ENCODE measurements around the gene CDH8. TPM values are rescaled to one million over a fixed set of nuclear protein-coding genes. Genes with fewer than 3 reads are reported as not detected.
"Not testable (repeated sequence)": the region's sequence is repeated elsewhere in the genome, so short reads cannot be mapped to it uniquely, and the experiment has no call there.

Gene CDH8
- total RNA-seq, 1 experiment from 2014 or later, result not detected

DNA sequence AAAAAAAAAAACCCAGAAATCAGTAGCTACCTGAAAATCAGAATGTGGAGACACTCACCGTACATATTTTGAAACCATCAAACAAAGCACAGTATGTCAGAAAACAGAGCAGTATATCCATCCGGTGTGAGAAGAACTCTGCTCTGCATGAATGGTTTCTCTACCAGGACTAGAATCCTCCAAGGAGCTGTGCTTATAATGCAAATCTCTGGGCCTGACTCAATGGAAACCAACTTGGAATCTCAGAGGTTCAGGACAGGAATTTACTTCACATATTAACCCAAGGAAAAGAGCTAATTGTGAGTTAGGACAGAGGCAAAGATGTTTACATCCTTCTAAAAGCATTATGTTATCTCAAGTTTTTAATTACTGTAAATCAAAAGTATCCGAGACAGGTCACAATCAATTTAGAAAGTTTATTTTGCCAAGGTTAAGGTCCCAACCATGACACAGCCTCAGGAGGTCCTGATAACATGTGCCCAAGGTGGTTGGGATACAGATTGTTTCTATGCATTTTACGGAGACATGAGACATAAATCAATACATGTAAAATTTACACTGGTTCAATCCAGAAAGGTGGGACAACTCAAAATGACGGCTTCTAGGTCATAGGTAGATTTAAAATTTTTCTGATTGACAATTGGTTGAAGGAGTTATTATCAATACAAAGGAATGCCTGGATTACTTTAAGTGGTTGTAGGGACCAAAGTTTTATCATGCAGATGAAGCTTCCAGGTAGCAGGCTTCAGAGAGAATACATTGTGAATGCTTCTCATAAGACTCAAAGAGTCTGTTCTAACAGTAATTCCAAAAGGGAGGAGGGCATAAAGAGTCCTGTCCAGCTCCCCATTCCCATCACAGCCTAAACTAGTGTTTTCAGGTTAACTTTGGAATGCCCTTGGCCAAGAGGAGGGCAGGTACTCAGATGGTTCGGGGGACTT lies 164.1 kb downstream of the CDH8 start:
- no peak for DNase-seq (ENCODE audit: extremely low read depth, low read depth)

DNA sequence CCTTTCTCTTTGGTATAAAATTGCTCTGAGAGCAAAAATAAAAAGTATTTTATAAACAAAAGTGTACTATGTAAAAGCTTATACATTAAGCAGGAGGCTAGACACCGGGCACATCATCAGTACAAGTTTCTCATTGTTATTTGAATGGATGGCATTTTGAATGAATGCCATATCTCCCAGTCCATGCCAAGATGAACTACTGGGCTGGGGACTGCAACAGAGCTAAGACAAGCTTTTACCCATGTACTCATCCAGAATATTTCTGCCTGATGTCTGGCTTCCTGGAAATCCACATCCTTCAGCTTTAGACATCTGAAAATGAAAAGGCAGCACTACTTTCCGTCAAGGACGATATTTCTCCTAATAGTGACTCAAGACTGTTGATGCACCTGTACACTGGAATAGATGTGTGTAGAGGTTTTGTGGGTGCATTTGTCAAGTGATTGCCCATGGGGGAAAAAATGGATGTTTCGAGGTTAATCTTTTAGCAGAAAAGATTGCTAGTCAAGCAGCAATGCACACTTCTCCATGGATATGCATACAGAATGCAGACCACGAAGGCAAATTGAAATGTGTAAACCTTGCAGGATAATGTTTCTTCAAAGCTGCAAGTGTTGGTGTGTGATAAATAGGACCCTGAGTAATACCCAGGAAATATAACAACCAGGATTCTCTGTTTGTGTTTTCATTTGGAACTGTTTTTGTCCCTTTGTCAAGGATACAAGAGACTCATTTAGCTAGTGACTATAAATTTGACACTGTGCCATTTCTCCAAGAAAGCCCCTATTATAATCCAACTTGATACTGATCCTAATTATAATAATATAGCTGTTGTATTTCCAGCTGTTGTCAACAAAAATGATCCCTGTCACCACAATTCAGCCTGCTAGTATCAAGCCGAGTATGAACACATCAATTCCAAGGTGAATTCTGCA lies 173.8 kb downstream of the CDH8 start:
- DNase-seq (ENCODE audit: extremely low read depth, low read depth), result no peak

DNA sequence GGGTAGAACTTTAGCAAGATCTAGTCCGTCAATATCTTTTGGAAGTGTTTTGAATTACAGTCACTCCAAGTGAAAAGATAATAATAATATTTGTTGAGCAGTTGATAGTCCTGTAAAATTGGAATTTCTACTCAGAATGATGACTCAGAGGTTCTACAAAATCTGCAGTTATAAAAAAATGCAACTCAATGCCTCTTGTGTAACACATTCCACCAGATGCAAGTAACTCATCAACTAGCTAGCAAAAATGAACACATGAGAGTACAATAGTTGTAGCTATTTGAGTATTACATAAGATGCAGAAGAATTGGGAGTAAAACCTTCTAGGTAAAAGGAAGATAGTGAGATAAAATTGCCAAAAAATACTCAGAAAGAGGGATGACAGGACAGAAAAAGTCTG lies 177.2 kb downstream of the CDH8 start:
- no peak for DNase-seq (ENCODE audit: extremely low read depth, low read depth)

DNA sequence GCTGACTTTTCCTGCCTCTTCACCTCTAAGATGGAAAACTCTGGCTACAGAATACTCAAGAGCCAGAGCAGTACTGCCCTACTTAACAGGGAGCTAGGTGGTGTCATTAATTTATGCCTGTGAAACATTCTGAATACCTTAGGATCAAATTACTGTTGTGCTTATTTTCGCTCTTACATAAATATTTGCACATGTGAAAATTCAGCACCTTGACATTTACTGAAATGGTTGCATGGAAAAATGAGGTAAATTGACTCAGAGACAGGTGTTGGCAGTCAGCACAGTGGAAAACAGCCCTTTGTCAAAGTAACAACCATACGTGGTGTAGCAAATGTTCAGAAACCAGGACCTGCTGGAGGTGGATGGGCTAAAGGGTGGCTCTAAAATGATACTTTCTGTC lies 193.6 kb downstream of the CDH8 start:
- DNase-seq (ENCODE audit: extremely low read depth, low read depth), result no peak

DNA sequence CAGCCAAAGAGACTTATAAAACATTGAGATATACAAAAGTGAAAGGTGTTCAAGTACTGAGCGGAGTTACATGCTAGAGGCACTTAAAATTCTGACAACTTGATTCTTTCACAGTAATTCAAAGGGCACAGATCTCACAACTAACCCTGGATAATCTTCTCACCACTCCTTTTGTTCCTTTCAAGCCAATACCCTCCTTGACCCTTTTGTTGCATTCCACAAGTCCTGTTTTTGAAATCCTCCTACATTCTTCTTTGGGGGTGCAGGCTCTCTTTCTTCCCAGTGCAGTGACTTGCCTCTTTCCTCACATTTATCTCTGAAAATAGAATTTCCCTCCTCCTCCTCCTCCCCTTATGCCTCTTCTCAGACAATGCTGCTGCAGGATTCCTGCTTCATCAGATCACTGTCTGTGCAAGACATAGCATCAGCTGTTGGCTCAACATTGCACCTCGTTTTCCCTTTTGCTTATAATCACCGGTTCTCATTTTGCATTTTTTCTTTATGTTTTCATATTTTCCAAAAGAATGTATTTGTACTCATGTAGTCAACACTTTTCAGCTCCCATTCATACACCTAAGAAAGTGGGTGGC lies 199.3 kb downstream of the CDH8 start:
- no peak for DNase-seq (ENCODE audit: extremely low read depth, low read depth)

DNA sequence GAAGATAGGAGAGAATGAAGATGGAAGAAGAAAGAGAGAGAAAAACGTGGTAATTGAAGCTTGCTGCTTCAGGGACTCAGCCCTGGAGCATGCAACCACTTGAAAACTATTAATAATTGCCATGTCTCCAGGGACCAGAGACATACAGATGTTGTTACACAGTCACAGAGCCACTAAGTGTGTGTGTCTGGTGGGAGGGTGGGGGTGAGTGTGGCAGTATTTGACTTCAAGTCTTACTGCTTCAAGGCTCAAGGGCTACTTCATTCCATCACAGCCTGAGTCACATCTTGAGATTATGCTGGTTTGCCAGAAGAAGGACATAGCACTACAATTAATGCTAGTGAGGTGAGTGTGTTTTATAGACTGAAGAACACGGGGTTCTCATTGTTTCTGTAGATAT lies 202.2 kb downstream of the CDH8 start:
- no peak for DNase-seq (ENCODE audit: extremely low read depth, low read depth)

DNA sequence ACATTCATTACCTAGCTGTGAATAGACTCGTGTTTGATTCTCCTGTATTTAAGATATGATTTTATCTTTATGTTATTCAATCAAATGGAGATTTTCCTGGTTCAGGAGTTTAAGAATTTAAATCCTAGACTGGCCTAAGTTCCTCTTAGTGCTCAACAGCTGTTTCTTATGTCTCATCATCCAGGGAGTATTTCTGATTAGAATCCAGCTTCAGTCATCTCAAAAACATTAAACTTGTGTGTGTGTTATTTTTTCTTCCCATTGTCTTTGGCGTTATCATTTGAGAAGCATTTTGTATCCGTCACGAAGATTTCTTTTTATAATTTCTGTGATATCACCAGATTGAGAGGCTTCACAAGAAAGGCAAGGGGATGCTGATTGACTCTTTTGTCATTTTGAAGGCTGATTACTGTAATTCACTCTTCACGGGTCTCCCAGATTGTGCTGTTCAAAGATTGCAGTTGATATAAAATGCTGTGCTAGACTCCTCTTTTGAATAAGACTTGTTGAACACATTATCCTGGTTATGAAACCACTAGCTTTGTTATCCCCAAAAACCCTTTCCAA lies 204.8 kb downstream of the CDH8 start:
- no peak for DNase-seq (ENCODE audit: extremely low read depth, low read depth)

DNA sequence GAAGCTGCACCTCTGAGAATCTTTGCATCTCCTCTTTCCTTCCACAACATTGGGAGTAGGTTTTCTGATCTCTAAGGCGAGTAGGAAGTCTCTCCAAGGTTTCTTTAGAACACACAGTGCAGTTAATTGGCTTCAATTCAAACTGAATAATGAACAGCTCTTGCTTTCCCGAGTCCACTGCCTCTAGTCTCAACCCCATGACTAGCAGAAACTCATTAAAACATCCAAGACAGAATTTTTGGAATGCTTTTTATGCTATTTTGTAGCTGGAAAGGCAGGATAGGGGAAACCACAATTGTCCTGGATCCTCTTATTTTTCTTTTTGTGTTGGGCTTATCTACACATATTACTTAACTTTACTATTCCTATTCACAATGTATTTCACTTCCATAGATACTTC lies 206.6 kb downstream of the CDH8 start:
- no peak for DNase-seq (ENCODE audit: extremely low read depth, low read depth)

DNA sequence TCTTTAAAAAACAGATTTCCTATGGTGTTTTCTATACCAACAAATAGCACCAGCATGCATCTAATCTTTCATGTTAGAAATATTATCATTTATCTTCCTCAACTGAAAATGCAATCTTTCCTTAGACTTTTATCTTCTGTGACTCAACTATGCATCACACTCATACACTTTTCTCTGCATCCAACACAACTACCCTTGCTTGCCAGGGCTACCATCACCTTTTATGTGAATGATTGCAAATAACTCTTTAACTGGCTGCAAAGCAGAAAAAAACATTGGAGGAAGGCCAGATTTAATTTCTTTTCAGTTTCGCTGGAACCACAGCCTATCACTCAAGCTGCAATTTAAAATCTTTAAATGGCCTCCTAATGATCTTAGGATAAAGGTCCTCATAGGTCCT lies 212.9 kb downstream of the CDH8 start:
- DNase-seq (ENCODE audit: extremely low read depth, low read depth), result no peak

DNA sequence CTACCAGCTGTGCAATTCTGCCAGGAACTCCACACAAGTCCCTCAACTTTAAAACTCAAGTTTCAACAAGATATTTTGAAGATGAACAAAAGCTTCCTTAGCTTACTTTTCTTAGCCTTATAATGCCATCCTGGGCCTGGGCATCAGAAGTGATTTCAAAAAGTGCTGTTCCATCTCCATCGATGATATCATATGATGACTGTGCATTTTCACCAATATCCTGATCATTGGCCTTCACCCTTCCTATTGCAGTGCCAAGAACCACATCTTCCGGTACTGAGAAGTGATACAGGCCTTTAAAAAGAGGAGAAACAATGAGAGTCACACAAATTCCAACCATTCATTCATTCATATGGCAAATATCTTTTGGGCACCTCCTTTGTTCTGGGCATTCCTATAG lies 215.4 kb downstream of the CDH8 start:
- no peak for DNase-seq (ENCODE audit: extremely low read depth, low read depth)

DNA sequence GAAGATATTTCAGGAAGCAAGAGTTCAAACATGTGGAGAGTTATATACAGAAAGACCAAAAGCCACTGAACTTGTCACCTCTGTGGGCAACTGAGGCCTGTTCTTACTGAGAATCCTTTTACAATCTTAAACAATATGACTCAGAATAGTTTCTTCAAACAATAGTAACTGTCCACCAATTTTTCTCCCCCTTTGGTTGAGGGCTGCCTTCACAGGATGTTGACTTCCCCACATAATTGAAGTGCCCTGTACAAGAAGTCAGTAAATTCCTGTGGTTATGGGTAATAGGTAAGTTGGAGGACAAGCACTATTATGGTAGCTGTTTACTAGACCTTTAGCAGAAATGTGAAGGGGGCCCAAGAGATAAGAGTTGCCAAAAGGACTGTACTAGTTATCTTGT lies 215.8 kb downstream of the CDH8 start:
- no peak for DNase-seq (ENCODE audit: extremely low read depth, low read depth)

DNA sequence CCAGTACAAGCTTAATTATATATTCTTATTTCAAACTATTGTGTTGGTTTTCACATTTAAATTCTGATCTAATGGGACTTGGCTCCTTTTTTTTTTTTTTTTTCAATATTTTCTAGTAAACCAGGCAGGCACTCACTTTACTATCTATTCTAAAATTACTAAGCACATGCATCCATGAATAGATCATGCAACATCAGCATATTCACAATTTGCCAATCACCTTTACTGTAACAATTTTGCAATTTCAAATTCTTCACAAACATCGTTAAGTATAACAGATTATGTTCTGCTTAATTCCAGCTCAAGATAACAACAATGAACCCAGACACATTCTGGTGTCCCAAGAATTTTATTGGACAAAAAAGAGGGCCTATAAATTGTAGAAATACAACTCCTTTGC lies 217.4 kb downstream of the CDH8 start:
- DNase-seq (ENCODE audit: extremely low read depth, low read depth), result no peak

DNA sequence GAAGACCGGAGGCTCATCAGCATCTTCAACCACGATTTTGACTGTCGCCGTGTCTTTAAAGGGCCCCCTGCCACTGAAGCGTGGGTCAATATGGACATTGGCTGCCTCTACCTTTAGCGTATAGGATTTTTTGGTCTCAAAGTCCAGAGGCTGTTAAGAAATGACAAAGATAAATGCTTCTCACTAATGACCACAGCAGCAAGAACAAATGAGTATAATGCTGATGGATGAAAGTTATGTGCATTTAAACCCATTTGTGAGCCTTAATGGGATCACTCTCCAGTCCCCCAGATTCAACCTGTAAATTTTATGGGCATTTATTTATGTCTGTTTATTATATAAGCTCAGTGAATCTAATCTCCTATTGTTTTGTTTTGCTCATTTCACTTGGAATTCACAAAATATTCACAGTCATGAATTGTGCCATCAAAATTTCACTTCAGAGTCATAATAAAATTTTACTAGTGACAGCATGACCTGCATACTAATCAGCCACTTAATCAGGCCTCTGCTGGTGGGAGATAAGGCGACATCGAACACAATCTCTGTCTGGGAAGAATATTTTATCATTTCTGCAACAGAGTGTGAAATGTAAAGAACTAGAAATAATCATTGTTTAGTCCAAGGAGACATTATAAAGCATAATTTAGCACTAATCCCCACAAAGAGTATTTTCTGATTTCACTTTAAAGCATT lies 218.5 kb downstream of the CDH8 start:
- DNase-seq (ENCODE audit: extremely low read depth, low read depth), result no peak

DNA sequence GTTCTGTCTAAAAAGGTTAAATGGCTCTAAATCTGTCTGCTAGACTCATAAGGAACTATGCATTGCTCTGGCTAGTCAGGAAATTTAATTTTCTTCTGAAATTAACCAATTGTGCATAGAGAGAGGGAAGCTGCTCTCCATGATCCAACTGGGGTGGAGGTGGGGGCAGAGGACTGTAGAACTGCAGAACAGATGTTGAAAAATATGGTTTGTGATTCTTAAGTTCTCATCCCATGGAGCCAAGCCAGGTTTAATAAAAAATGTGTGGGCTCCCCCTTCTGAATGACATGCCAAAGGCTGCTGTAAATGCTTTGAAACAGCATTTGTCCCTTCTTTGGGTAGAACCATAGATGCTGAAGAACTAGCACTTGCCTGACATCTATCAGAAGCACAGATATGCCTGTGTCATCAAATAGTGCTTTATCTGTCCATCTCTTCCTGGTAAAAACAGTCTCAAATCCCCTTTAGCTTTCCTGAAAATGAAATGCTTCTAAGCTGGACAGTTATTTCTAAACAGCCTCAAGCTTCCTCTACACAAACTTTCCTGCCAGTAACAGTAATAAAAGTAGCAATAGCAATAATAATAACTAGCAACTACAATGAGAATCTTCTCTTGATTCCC lies 221.4 kb downstream of the CDH8 start:
- no peak for DNase-seq (ENCODE audit: extremely low read depth, low read depth)

DNA sequence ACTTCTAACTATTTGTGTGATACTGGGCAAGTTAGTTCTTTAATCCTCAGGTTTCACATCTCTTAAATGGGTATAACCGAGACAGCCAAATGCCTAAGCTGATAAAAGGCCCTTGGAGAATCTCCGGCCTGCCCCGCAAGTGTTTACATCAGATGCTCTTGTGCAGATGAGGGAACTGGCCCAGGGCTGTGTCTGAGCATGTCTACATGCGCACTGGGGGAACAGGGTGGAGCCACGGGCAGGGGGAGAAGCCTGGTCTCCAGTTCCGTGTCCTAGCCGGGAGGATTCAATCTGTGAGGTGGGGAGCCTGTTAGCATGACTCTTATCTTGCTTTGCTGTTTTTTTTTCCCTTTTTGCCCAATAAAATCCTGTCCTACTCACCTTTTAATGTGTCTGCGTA lies 222.9 kb downstream of the CDH8 start:
- DNase-seq (ENCODE audit: extremely low read depth, low read depth), result no peak

DNA sequence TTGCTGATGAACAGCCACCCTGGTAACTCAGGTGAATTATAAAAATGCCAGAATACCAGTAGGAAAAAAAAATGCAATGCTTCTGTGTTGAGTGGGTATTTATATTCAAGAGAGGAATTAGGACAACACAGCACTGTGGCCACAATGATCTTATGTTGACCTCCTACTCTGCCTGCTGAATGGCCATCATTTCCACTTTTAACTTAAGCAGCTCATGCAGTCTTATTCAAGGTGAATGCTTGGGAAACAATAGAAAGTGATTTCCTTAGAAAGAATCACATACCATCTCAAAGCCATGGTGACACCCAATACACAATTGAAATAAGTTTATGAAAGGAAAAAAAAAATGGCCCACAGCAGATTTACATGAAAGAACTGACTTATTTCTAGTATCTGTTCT lies 224.0 kb downstream of the CDH8 start:
- DNase-seq (ENCODE audit: extremely low read depth, low read depth), result no peak

DNA sequence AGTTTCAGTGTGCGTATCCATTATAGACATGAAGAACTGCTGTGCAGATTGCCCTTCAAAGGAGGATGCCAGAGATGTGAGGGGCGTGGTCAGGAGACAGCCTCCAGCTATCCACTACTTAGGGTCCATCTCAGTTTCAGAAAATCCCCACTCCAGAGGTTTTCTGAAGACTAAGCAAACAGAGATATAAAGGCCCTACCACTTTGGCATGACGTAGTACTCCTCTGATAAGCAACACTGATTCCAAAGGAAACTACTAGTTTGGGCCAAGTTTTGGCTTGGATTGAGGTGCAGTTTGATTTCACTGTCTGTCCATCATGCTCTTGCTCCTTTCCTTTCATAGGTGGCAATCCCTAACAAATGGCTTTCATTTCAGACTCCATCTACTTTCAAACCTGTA lies 228.7 kb downstream of the CDH8 start:
- no peak for DNase-seq (ENCODE audit: extremely low read depth, low read depth)

DNA sequence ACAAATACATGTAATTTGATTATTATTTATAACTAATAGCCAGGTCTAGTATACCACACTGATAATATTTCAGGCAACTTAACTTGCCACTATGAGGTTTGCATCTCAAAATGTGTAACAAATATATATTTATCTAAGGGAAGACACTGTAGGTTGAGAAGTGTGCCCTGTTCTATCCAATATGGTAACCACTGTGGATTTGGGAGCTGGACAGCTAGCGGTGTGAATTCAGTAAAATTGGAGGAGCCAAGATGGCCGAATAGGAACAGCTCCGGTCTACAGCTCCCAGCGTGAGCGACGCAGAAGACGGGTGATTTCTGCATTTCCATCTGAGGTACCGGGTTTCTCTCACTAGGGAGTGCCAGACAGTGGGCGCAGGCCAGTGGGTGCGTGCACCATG lies 235.0 kb downstream of the CDH8 start:
- not testable (repeated sequence) for DNase-seq (ENCODE audit: extremely low read depth, low read depth)

DNA sequence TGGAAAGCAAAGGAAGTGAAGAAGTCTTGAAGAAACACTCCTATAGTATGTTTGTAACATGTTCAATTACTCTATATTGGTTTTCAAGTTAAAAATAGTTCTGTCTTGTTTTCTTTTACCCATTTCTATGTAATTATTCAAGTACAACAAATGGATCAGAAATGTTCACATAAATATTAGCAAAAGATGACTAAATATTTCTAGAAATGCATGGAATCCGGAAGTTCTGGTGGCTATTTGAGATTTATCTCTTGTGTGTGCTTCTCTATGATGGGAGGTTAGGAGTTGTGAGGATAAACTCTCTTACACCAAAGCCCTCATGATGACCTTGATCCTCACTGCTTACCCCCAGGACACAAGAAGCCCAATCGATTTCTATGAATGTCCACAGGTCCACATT lies 237.5 kb downstream of the CDH8 start:
- DNase-seq (ENCODE audit: extremely low read depth, low read depth), result no peak

DNA sequence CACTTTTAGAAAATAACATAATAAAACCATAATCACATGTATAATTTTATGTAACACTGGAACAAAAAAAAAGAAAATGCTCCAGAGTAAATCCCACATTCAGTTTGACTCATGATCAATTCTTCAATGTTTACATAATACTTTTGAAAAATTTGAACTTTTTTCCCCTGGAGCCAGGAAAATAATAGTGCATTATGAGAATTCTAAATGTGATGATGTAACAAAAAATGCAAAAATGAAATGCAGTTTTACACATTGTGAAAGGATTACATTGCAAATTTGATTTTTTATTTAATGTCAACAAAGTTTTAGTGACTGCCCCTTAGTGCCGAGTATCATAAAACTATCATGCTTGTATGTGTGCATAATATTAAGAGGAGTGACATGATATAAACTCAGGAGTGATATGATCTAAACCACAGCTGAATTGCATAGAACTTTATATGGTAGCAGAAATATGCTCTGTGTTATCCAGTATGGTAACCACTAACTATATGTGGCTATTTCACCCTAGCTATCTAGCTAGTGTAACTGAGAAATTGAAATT lies 238.2 kb downstream of the CDH8 start:
- DNase-seq (ENCODE audit: extremely low read depth, low read depth), result no peak
